ENCODE results near the gene INSC. TPM values are rescaled to one million over a fixed set of nuclear protein-coding genes. Genes with fewer than 3 reads are reported as not detected.

Gene INSC
- total and polyA plus RNA-seq, 2 of the 13 experiments (the other 11 are each of a cell fraction or from before 2014, with no cell fraction given): 0.09 TPM; not detected in 1

GRCh38 chr11:15208378-15209222 is 93.9 kb downstream of the INSC start (continued):
- peak; percentile 30; the same call in 1 of the 2 replicates for TF ChIP-seq SALL1 (CRISPR knock-in tag; IDR thresholded peaks at IDR 0.05)
- 0 out of 2 replicates have a peak, but pooled peaks have one; percentile 14 for TF ChIP-seq RXRA (CRISPR knock-in tag; IDR thresholded peaks at IDR 0.05)
- TF ChIP-seq XRCC5 (optimal IDR thresholded peaks at IDR 0.05; ENCODE audit: low read length): peak; percentile 50
- 0 out of 2 replicates have a peak, but pooled peaks have one; percentile 24 for TF ChIP-seq HOXA5 (CRISPR knock-in tag; IDR thresholded peaks at IDR 0.05)
- 0 out of 2 replicates have a peak, but pooled peaks have one; percentile 33 for TF ChIP-seq ERF (CRISPR knock-in tag; IDR thresholded peaks at IDR 0.05)

GRCh38 chr11:15212876-15213275 is 98.2 kb downstream of the INSC start:
- intact Hi-C loops (cut with micrococcal nuclease; ENCODE audit: unreplicated experiment) (no loop called here), in situ Hi-C loops (cut with HindIII; ENCODE audit: extremely low pct_ligation_motif_present, low pct_unique_long_range_greater_than_20kb) (no loop called here)
- ChIA-PET POLR2A (no interaction called here), CTCF (ENCODE audit: low intra/inter-chr PET ratio, low total read pairs) (no interaction called here)
- BruUV-seq (replicated peaks): no TSS peak
- DNase-seq (ENCODE audit: low spot score) (no peak), ATAC-seq (no peak), FAIRE-seq (no peak)
- Histone ChIP-seq H3K36me3 (replicated peaks in 1 of 2; ENCODE audit: control insufficient read depth in 1 of 2, insufficient read depth in 2 of 2, low read length in 2 of 2) (no peaks in the 10 kb centered on the region), H3K27ac (ENCODE audit: extremely low read length, insufficient read depth, low read length) (no peak overlapping the region), H3K4me2 (ENCODE audit: low read depth, low read length) (no peak overlapping the region), H3K79me2 (ENCODE audit: insufficient read depth, low read length) (no peaks in the 10 kb centered on the region), H3K4me3 (replicated peaks in 1 of 3; ENCODE audit: insufficient read depth in 1 of 3, low read depth in 2 of 3, low read length in 3 of 3) (no peak overlapping the region), H3K9me3 (ENCODE audit: low read length) (no peaks in the 10 kb centered on the region), H4K20me1 (ENCODE audit: insufficient read depth, low read length) (no peaks in the 10 kb centered on the region), H3K27me3 (ENCODE audit: control insufficient read depth in 1 of 2, insufficient read depth in 2 of 2, low read length in 2 of 2) (no peaks in the 10 kb centered on the region), H3K4me1 (ENCODE audit: insufficient read depth, low read length) (peaks cover 15% of the 10 kb centered on the region), H3K9ac (ENCODE audit: insufficient read depth, low read depth, low read length) (no peak overlapping the region), H2AFZ (ENCODE audit: low read length) (no peak overlapping the region)
- WGBS (ENCODE audit: low lambda C conversion rate): 59% methylated on average over 4 of the region's 4 CpGs
- TF ChIP-seq BRF2 (CRISPR knock-in tag; IDR thresholded peaks at IDR 0.05): no peak
- TF ChIP-seq ZBTB43 (CRISPR knock-in tag; conservative IDR thresholded peaks at IDR 0.05): no peak
- no peak for TF ChIP-seq ZNF703 (CRISPR knock-in tag; IDR thresholded peaks at IDR 0.05; ENCODE audit: borderline replicate concordance)
- TF ChIP-seq ZKSCAN1 (IDR thresholded peaks at IDR 0.05; ENCODE audit: low read length): no peak

Data from HepG2 (cell line).